GM23248 (cell line): ENCODE results near the gene NBPF14. TPM values are rescaled to one million over a fixed set of nuclear protein-coding genes. Genes with fewer than 3 reads are reported as not detected.
"Not testable (repeated sequence)": the region's sequence is repeated elsewhere in the genome, so short reads cannot be mapped to it uniquely, and the experiment has no call there.

Source experiments
- DNase-seq: peaks from one replicate; pipeline ENCODE4 v3.0.0-alpha.2; 2015
- H2AFZ ChIP-seq: fragments of 200-600 bp; sonication (generic); 2 replicates; pipeline ENCODE4 v1.6.1; 2016; ENCODE audit warnings: antibody characterized with exemption
- H3F3A ChIP-seq: fragments of 200-600 bp; sonication (generic); 2 replicates; pipeline ENCODE4 v1.6.1; 2016; ENCODE audit warnings: mild to moderate bottlenecking, antibody characterized with exemption, mixed run types; ENCODE audit not compliant: insufficient read depth
- H3K27ac ChIP-seq: fragments of 200-600 bp; sonication (generic); 2 replicates; pipeline ENCODE4 v1.5.1; 2016; ENCODE audit warnings: mild to moderate bottlenecking
- H3K27me3 ChIP-seq: fragments of 200-600 bp; sonication (generic); replicated peaks from 2 replicates; pipeline ENCODE4 v1.6.1; 2016; ENCODE audit warnings: mild to moderate bottlenecking; ENCODE audit not compliant: insufficient read depth
- H3K36me3 ChIP-seq: fragments of 200-600 bp; sonication (generic); 2 replicates; pipeline ENCODE4 v1.6.1; 2016; ENCODE audit warnings: low read depth, mild to moderate bottlenecking
- H3K4me1 ChIP-seq: fragments of 200-600 bp; sonication (generic); 2 replicates; pipeline ENCODE4 v1.6.1; 2016; ENCODE audit warnings: mild to moderate bottlenecking; ENCODE audit not compliant: insufficient read depth
- H3K4me2 ChIP-seq: fragments of 200-600 bp; sonication (generic); one replicate; pipeline ENCODE4 v1.6.1; 2016; ENCODE audit warnings: mild to moderate bottlenecking; ENCODE audit not compliant: unreplicated experiment
- H3K4me3 ChIP-seq: fragments of 200-600 bp; sonication (generic); 2 replicates; pipeline ENCODE4 v1.5.1; 2016; ENCODE audit warnings: mild to moderate bottlenecking
- H3K79me2 ChIP-seq: fragments of 200-600 bp; sonication (generic); 2 replicates; pipeline ENCODE4 v1.6.1; 2016; ENCODE audit warnings: mild to moderate bottlenecking; ENCODE audit not compliant: insufficient read depth
- H3K9ac ChIP-seq: fragments of 200-600 bp; sonication (generic); 2 replicates; pipeline ENCODE4 v1.6.1; 2016; ENCODE audit warnings: mild to moderate bottlenecking
- H3K9me2 ChIP-seq: fragments of 200-600 bp; sonication (generic); 2 replicates; pipeline ENCODE4 v1.6.1; 2016; ENCODE audit warnings: mixed run types, mild to moderate bottlenecking, moderate library complexity; ENCODE audit not compliant: insufficient read depth
- H3K9me3 ChIP-seq: fragments of 200-600 bp; sonication (generic); one replicate; pipeline ENCODE4 v1.6.1; 2017; ENCODE audit warnings: low read depth
- H4K20me1 ChIP-seq: fragments of 200-600 bp; sonication (generic); 2 replicates; pipeline ENCODE4 v1.6.0; 2016; ENCODE audit not compliant: insufficient read depth
- WGBS, 2 experiments: methylation state at CpG; one replicate each; pipeline ENCODE4 v1.1.6; 2015 to 2017; ENCODE audit warnings: low lambda C conversion rate in 2 of 2, low coverage in 1 of 2; ENCODE audit errors: missing lambda C conversion rate in 2 of 2; 5-methylcytosine and 5-hydroxymethylcytosine counted together
- in situ Hi-C: fragments of 300-500 bp; cut with MboI; formaldehyde crosslinking; loops from 2 replicates; pipeline ENCODE4 v1.15.0; 2020
- polyA plus RNA-seq: library from polyadenylated mRNA; unstranded; fragments of >200 nt; fragmentation: Nextera tagmentation; extraction: Ambion mirVana; gene quantifications from 2 replicates; pipeline ENCODE4 v1.2.1, GENCODE V29; 2016
- total RNA-seq: library from RNA; depleted of rRNA; stranded (reverse); fragments of >200 nt; shearing (Covaris generic); gene quantifications from 2 replicates; pipeline ENCODE4 v1.2.3, GENCODE V29; 2014; rRNA removed

The NBPF14 gene, protein sequence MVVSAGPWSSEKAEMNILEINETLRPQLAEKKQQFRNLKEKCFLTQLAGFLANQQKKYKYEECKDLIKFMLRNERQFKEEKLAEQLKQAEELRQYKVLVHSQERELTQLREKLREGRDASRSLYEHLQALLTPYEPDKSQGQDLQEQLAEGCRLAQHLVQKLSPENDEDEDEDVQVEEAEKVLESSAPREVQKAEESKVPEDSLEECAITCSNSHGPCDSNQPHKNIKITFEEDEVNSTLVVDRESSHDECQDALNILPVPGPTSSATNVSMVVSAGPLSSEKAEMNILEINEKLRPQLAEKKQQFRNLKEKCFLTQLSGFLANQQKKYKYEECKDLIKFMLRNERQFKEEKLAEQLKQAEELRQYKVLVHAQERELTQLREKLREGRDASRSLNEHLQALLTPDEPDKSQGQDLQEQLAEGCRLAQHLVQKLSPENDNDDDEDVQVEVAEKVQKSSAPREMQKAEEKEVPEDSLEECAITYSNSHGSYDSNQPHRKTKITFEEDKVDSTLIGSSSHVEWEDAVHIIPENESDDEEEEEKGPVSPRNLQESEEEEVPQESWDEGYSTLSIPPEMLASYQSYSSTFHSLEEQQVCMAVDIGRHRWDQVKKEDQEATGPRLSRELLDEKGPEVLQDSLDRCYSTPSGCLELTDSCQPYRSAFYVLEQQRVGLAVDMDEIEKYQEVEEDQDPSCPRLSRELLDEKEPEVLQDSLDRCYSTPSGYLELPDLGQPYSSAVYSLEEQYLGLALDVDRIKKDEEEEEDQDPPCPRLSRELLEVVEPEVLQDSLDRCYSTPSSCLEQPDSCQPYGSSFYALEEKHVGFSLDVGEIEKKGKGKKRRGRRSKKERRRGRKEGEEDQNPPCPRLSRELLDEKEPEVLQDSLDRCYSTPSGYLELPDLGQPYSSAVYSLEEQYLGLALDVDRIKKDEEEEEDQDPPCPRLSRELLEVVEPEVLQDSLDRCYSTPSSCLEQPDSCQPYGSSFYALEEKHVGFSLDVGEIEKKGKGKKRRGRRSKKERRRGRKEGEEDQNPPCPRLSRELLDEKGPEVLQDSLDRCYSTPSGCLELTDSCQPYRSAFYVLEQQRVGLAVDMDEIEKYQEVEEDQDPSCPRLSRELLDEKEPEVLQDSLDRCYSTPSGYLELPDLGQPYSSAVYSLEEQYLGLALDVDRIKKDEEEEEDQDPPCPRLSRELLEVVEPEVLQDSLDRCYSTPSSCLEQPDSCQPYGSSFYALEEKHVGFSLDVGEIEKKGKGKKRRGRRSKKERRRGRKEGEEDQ (N-terminal part only)
- total RNA-seq: 33.4 and 48.7 TPM in 2 replicates
- 19.5 and 21.4 TPM in 2 replicates for polyA plus RNA-seq

GRCh38 chr1:148595911-148596310 is at the start of gene NBPF14:
Gene NBPF14, minus strand, starts transcription at chr1:148596011. Its CDS starts 294 bp downstream, at chr1:148595717.
- H3K27me3 ChIP-seq, H3K79me2 ChIP-seq, H3K4me3 ChIP-seq, H4K20me1 ChIP-seq, H3K9me3 ChIP-seq, in situ Hi-C loops, H3K4me2 ChIP-seq, H3F3A ChIP-seq, H3K36me3 ChIP-seq, H3K4me1 ChIP-seq, H3K9me2 ChIP-seq, H3K27ac ChIP-seq, H2AFZ ChIP-seq, DNase-seq, H3K9ac ChIP-seq: not testable (repeated sequence)
- WGBS, 2 experiments: no CpG with 5 or more reads among the region's 5 CpGs

- DNase-seq, H3K79me2 ChIP-seq, H3K9me3 ChIP-seq, H3F3A ChIP-seq, H3K9me2 ChIP-seq, H3K36me3 ChIP-seq, H3K4me1 ChIP-seq, H3K27me3 ChIP-seq, H2AFZ ChIP-seq, in situ Hi-C loops, H4K20me1 ChIP-seq: not testable (repeated sequence)
- WGBS, 2 experiments: 2 to 4% methylated on average over 3 to 5 of the region's 6 CpGs
- peak overlapping the region; percentile 40 for H3K9ac ChIP-seq
- H3K27ac ChIP-seq: peak overlapping the region; percentile 50
- peak overlapping the region; percentile 39 for H3K4me3 ChIP-seq
- peak overlapping the region; percentile 54 for H3K4me2 ChIP-seq
Measured at GRCh38 chr1:148625451-148625850, 29.6 kb upstream of the NBPF14 start.

- H3K4me2 ChIP-seq, H3K9me2 ChIP-seq, H3K79me2 ChIP-seq, H3K4me3 ChIP-seq, H3K27ac ChIP-seq, DNase-seq, H3F3A ChIP-seq, H4K20me1 ChIP-seq, H3K27me3 ChIP-seq, H3K9ac ChIP-seq, H3K4me1 ChIP-seq, in situ Hi-C loops, H3K9me3 ChIP-seq, H2AFZ ChIP-seq, H3K36me3 ChIP-seq: not testable (repeated sequence)
- WGBS, 2 experiments: no CpG with 5 or more reads among the region's 1 CpG
Measured at GRCh38 chr1:148618216-148618615, 22.4 kb upstream of the NBPF14 start.

GRCh38 chr1:148605266-148605665 is 9.5 kb upstream of the NBPF14 start:
- H3K4me1 ChIP-seq, H3K9me3 ChIP-seq, H3K79me2 ChIP-seq, H3K9ac ChIP-seq, H3K9me2 ChIP-seq, H3K4me3 ChIP-seq, H4K20me1 ChIP-seq, H3K36me3 ChIP-seq, H2AFZ ChIP-seq, H3K27me3 ChIP-seq, H3K4me2 ChIP-seq, H3F3A ChIP-seq, in situ Hi-C loops: not testable (repeated sequence)
- peak; percentile 13 for DNase-seq
- 0 to 3% methylated on average over 1 to 2 of the region's 2 CpGs for WGBS, 2 experiments
- H3K27ac ChIP-seq: peak overlapping the region; percentile 55

DNA sequence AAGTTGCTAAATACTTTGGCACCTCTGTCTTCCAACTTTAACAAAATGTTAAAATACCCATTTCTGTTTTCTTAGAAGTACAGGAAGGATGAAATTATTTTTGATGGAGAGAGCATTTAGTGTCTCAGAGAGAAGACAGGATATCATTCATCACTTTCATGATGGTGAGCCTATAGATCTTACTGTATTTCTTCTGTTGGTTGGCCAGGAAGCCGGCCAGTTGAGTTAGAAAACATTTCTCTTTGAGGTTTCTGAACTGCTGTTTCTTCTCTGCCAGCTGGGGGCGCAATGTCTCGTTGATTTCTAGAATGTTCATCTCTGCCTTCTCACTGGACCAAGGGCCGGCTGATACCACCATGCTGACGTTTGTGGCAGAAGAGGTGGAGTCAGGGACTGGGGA is 451 bp downstream of the NBPF14 start:
- H4K20me1 ChIP-seq, H3K4me1 ChIP-seq, H3K27ac ChIP-seq, H3K4me2 ChIP-seq, H3K9me2 ChIP-seq, DNase-seq, H2AFZ ChIP-seq, H3K4me3 ChIP-seq, H3K79me2 ChIP-seq, in situ Hi-C loops, H3K9me3 ChIP-seq, H3K9ac ChIP-seq, H3K36me3 ChIP-seq, H3F3A ChIP-seq, H3K27me3 ChIP-seq: not testable (repeated sequence)
- 5% methylated on average over 3 of the region's 5 CpGs; no CpG with 5 or more reads in 1 of the 2 experiments for WGBS, 2 experiments

- H3K9me2 ChIP-seq, in situ Hi-C loops, H3K9me3 ChIP-seq, H3F3A ChIP-seq, H3K79me2 ChIP-seq, H3K9ac ChIP-seq, H3K36me3 ChIP-seq, H3K4me3 ChIP-seq, H3K4me1 ChIP-seq, H2AFZ ChIP-seq, H3K27me3 ChIP-seq, DNase-seq, H3K4me2 ChIP-seq, H3K27ac ChIP-seq, H4K20me1 ChIP-seq: not testable (repeated sequence)
- WGBS, 2 experiments: 9 to 53% methylated on average over 3 to 5 of the region's 5 CpGs
Measured at GRCh38 chr1:148591098-148591497, 4.7 kb downstream of the NBPF14 start.

GRCh38 chr1:148532158-148532557 is 63.7 kb downstream of the NBPF14 start:
- DNase-seq, H3K9me3 ChIP-seq, H3K27ac ChIP-seq, H3K79me2 ChIP-seq, H3K4me3 ChIP-seq, H3K9me2 ChIP-seq, H3K9ac ChIP-seq, H2AFZ ChIP-seq, H3K27me3 ChIP-seq, H3F3A ChIP-seq, H3K36me3 ChIP-seq, H3K4me1 ChIP-seq, H4K20me1 ChIP-seq, H3K4me2 ChIP-seq: not testable (repeated sequence)
- WGBS, 2 experiments: 55 to 75% methylated on average over 3 to 4 of the region's 4 CpGs
- in situ Hi-C loops: loop anchor here (25.0 kb wide), 1 partner anchor 170 kb away; no protein-coding TSS in a partner anchor
